Osteocyte (in vitro differentiated cells): Measurements from ENCODE around the gene CES2. TPM values are rescaled to one million over a fixed set of nuclear protein-coding genes. Genes with fewer than 3 reads are reported as not detected.
A peak's percentile ranks its signal among the peaks of the same experiment; 100 is the strongest.

Experiments used
- DNase-seq: peaks from one replicate; pipeline ENCODE4 v3.0.0; 2021; ENCODE audit warnings: mixed read lengths; ENCODE audit not compliant: unreplicated experiment; ENCODE audit errors: extremely low spot score
- H3K27ac Mint-ChIP-seq: one replicate; pipeline ENCODE4 v1.8.0; 2021; ENCODE audit warnings: mild to moderate bottlenecking, mixed read lengths; ENCODE audit not compliant: unreplicated experiment
- H3K27me3 Mint-ChIP-seq: one replicate; pipeline ENCODE4 v1.8.0; 2021; ENCODE audit warnings: mixed read lengths; ENCODE audit not compliant: unreplicated experiment
- H3K36me3 Mint-ChIP-seq: one replicate; pipeline ENCODE4 v1.8.0; 2021; ENCODE audit warnings: mixed read lengths; ENCODE audit not compliant: unreplicated experiment
- H3K4me1 Mint-ChIP-seq: one replicate; pipeline ENCODE4 v1.8.0; 2021; ENCODE audit warnings: mixed read lengths; ENCODE audit not compliant: unreplicated experiment
- H3K4me3 Mint-ChIP-seq: one replicate; pipeline ENCODE4 v1.8.0; 2021; ENCODE audit warnings: mild to moderate bottlenecking, moderate library complexity, mixed read lengths; ENCODE audit not compliant: unreplicated experiment
- H3K9me3 Mint-ChIP-seq: one replicate; pipeline ENCODE4 v1.8.0; 2021; ENCODE audit warnings: mixed read lengths; ENCODE audit not compliant: unreplicated experiment
- CTCF ChIP-seq: fragments of 200-600 bp; sonication (generic); IDR thresholded peaks from 2 replicates; pipeline ENCODE4 v1.5.0; 2021; ENCODE audit warnings: antibody characterized with exemption, mild to moderate bottlenecking, moderate library complexity
- total RNA-seq: library from RNA; stranded (reverse); gene quantifications from 2 replicates; pipeline ENCODE4 v1.2.1, GENCODE V29; 2021

CES2 gene
- total RNA-seq, 1 donor from 2014 or later = 38.6 TPM

- no peak overlapping the region for H3K27ac Mint-ChIP-seq
- peaks cover 40% of the 10 kb centered on the region for H3K4me1 Mint-ChIP-seq
- DNase-seq = no peak
- peaks cover 4% of the 10 kb centered on the region for H3K36me3 Mint-ChIP-seq
- H3K27me3 Mint-ChIP-seq = no peaks in the 10 kb centered on the region
- H3K9me3 Mint-ChIP-seq = no peaks in the 10 kb centered on the region
- peak overlapping the region; percentile 53 for H3K4me3 Mint-ChIP-seq
- no peak for TF ChIP-seq CTCF
Observed at GRCh38 chr16:66936462-66936861, 1.1 kb downstream of the CES2 start.

- TF ChIP-seq CTCF = no peak
- Mint-ChIP-seq H3K4me1 (peaks cover 40% of the 10 kb centered on the region), H3K36me3 (peaks cover 6% of the 10 kb centered on the region), H3K27ac (no peak overlapping the region), H3K9me3 (no peaks in the 10 kb centered on the region), H3K4me3 (peak overlapping the region; percentile 53), H3K27me3 (no peaks in the 10 kb centered on the region)
- no peak for DNase-seq
Observed at GRCh38 chr16:66936889-66937554, 1.7 kb downstream of the CES2 start.

- H3K27ac Mint-ChIP-seq = no peak overlapping the region
- peak overlapping the region; percentile 4 for H3K4me3 Mint-ChIP-seq
- no peaks in the 10 kb centered on the region for H3K27me3 Mint-ChIP-seq
- no peak for DNase-seq
- H3K9me3 Mint-ChIP-seq = no peaks in the 10 kb centered on the region
- peaks cover 37% of the 10 kb centered on the region for H3K4me1 Mint-ChIP-seq
- TF ChIP-seq CTCF = no peak
- H3K36me3 Mint-ChIP-seq = peaks cover 13% of the 10 kb centered on the region
Observed at GRCh38 chr16:66937725-66938337, 2.5 kb downstream of the CES2 start.

GRCh38 chr16:66939366-66939765 lies 4.0 kb downstream of the CES2 start:
- peaks cover 17% of the 10 kb centered on the region for H3K36me3 Mint-ChIP-seq
- no peak overlapping the region for H3K4me3 Mint-ChIP-seq
- no peaks in the 10 kb centered on the region for H3K9me3 Mint-ChIP-seq
- no peak for DNase-seq
- peaks cover 24% of the 10 kb centered on the region for H3K4me1 Mint-ChIP-seq
- no peaks in the 10 kb centered on the region for H3K27me3 Mint-ChIP-seq
- no peak overlapping the region for H3K27ac Mint-ChIP-seq
- TF ChIP-seq CTCF = no peak

- Mint-ChIP-seq H3K27me3 (no peaks in the 10 kb centered on the region), H3K4me3 (no peak overlapping the region), H3K4me1 (peaks cover 19% of the 10 kb centered on the region), H3K27ac (no peak overlapping the region), H3K36me3 (peaks cover 17% of the 10 kb centered on the region), H3K9me3 (no peaks in the 10 kb centered on the region)
- TF ChIP-seq CTCF = no peak
- no peak for DNase-seq
Observed at GRCh38 chr16:66940236-66940635, 4.9 kb downstream of the CES2 start.
